Measurements from ENCODE around the gene USP5. TPM values are rescaled to one million over a fixed set of nuclear protein-coding genes. Genes with fewer than 3 reads are reported as not detected.
"Not testable (repeated sequence)": the region's sequence is repeated elsewhere in the genome, so short reads cannot be mapped to it uniquely, and the experiment has no call there.

Gene USP5
- total and polyA plus RNA-seq, 11 donors = 23.4 to 96.8 (median 60.6) TPM

DNA sequence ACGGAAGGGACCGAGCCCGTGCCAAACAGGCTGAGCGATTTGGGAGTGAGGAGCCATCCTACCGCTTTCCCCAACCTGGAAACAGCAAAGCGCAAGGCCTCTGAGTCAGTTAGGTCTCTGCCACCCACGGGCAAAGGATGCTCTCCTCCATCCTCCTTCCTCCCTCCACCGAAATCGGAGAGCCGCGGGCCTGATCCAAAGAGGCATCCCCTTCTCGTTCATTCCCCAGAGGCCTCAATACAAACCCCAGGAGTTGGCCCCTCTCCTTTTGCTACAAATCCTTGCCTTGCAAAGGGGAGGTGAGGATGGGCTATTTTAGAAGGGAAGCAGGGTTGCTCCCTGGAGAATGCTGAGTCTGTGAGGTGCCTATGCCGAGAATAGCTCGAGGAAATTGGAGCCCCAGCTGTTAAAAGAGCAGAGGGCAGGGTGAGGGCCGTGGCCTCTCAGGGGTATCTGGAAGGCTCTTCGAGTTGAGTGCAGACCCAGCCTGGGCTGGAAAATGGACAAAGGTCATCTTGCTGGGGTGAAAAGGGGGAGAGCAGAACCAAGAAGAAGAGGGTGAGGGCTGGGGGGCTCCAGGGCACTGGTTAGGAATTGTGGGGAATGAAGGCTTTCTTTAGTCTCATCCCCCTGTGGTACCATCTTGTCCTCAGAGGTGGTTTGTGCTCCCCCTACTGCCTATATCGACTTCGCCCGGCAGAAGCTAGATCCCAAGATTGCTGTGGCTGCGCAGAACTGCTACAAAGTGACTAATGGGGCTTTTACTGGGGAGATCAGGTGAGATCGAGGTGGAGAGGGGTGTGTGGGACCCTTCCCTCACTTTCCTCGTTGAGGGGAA is 16.5 kb downstream of the USP5 start:
- peak in 1 of 5 donors; percentile 22 for DNase-seq
- H3K36me3 ChIP-seq = peaks cover 0 to 57% (median 49%) of the 10 kb centered on the region in 9 donors
- H3K27me3 ChIP-seq = no peaks in the 10 kb centered on the region
- H3K27ac ChIP-seq = peak overlapping the region; percentile 96 to 100 (median 99)
- 7 to 10% (median 8%) methylated on average over 16 to 22 of the region's 22 CpGs for WGBS, 4 donors
- intact Hi-C loops (cut with DNase I) = loop anchor here in 2 of 10 donors (5.0 to 10.0 kb wide), 3 partner anchors 96 to 244 kb away; partner anchors contain the start of gene MLF2 (in 2 of the 2)
- H3K4me1 ChIP-seq = peaks cover 15 to 52% (median 44%) of the 10 kb centered on the region in 12 donors
- no peaks in the 10 kb centered on the region for H3K9me3 ChIP-seq
- peak overlapping the region; percentile 77 to 100 (median 98) for H3K4me3 ChIP-seq
- TF ChIP-seq POLR2A (IDR thresholded peaks at IDR 0.05) = no peak
- TF ChIP-seq, protein P1, sequence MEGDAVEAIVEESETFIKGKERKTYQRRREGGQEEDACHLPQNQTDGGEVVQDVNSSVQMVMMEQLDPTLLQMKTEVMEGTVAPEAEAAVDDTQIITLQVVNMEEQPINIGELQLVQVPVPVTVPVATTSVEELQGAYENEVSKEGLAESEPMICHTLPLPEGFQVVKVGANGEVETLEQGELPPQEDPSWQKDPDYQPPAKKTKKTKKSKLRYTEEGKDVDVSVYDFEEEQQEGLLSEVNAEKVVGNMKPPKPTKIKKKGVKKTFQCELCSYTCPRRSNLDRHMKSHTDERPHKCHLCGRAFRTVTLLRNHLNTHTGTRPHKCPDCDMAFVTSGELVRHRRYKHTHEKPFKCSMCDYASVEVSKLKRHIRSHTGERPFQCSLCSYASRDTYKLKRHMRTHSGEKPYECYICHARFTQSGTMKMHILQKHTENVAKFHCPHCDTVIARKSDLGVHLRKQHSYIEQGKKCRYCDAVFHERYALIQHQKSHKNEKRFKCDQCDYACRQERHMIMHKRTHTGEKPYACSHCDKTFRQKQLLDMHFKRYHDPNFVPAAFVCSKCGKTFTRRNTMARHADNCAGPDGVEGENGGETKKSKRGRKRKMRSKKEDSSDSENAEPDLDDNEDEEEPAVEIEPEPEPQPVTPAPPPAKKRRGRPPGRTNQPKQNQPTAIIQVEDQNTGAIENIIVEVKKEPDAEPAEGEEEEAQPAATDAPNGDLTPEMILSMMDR (IDR thresholded peaks at IDR 0.05) = no peak
- no peak for ATAC-seq

DNA sequence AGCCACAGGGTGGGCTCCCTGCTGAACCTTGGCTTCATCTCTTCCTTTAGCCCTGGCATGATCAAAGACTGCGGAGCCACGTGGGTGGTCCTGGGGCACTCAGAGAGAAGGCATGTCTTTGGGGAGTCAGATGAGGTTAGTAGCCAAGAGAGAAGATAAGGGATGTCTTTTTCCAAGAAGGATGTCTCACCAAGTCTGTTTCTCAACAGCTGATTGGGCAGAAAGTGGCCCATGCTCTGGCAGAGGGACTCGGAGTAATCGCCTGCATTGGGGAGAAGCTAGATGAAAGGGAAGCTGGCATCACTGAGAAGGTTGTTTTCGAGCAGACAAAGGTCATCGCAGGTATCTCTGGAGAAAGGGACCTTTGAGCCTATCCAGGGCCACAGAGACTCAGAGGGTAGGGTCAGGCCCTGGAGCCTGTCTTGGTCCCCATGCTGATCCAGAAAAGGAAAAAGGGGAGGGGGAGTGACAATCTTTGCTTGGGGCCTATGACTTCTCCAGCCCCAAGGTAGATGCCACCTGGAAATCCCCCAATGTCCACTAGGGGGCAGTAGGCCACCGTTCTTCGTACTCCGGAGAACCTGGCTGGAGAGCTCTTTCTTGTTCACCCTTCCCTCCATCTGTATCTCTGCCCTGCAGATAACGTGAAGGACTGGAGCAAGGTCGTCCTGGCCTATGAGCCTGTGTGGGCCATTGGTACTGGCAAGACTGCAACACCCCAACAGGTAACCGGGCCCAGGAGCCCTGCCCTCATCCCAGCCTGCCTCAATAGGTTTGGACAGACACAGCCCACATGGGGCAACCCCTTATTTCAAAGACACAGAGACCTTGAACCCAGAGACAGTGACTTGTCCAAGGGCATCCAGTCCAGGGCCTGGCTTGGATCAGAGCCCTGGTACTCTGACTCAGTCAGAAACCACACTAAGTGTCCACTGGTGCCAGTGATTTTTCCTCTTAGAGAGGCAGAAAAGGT is 17.4 kb downstream of the USP5 start:
- ATAC-seq (peak in 1 of 4 donors; percentile 8), DNase-seq (peak; percentile 77 to 80 (median 78))
- Histone ChIP-seq H3K9me3 (no peaks in the 10 kb centered on the region), H3K4me3 (peak overlapping the region in 10 of 12 donors; percentile 77 to 100 (median 98)), H3K4me1 (peaks cover 15 to 58% (median 47%) of the 10 kb centered on the region in 12 donors), H3K27me3 (no peaks in the 10 kb centered on the region), H3K27ac (peak overlapping the region in 11 of 12 donors; percentile 29 to 100 (median 99)), H3K36me3 (peaks cover 0 to 48% (median 41%) of the 10 kb centered on the region in 9 donors)
- intact Hi-C loops (cut with DNase I) = loop anchor here in 4 of 10 donors (5.0 to 10.0 kb wide), 6 partner anchors 58 to 243 kb away; partner anchors contain the start of genes MLF2 (in 2 of the 4) and ATN1 (in 1 of the 4)
- 28 to 41% (median 33%) methylated on average over 9 to 12 of the region's 12 CpGs for WGBS, 4 donors
- TF ChIP-seq, protein P1 (IDR thresholded peaks at IDR 0.05) = peak; percentile 85 to 95 (median 92)
- TF ChIP-seq POLR2A (IDR thresholded peaks at IDR 0.05) = peak in 1 of 2 donors; percentile 15

DNA sequence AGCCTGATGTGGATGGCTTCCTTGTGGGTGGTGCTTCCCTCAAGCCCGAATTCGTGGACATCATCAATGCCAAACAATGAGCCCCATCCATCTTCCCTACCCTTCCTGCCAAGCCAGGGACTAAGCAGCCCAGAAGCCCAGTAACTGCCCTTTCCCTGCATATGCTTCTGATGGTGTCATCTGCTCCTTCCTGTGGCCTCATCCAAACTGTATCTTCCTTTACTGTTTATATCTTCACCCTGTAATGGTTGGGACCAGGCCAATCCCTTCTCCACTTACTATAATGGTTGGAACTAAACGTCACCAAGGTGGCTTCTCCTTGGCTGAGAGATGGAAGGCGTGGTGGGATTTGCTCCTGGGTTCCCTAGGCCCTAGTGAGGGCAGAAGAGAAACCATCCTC is 18.4 kb downstream of the USP5 start:
- not testable (repeated sequence) for ATAC-seq, DNase-seq, H3K27me3 ChIP-seq, H3K9me3 ChIP-seq, H3K4me3 ChIP-seq
- Histone ChIP-seq H3K4me1 (peaks cover 15 to 60% (median 47%) of the 10 kb centered on the region in 12 donors), H3K27ac (peak overlapping the region in 1 of 12 donors; percentile 96), H3K36me3 (peaks cover 0 to 39% (median 32%) of the 10 kb centered on the region in 9 donors)
- WGBS, 4 donors = 45 to 67% (median 58%) methylated on average over 4 of the region's 4 CpGs
- intact Hi-C loops (cut with DNase I) = loop anchor here in 3 of 10 donors (5.0 to 10.0 kb wide), 4 partner anchors 57 to 97 kb away; partner anchors contain the start of gene ATN1 (in 1 of the 3)

Data from heart left ventricle (tissue), 16 donors.